Bone marrow (tissue), 2 donors: ENCODE data around the gene C12orf43.

Experiments
- DNase-seq, 2 donors: peaks; one replicate each; lab custom pipeline; 2025; lab: John Stamatoyannopoulos, UW

The C12orf43 gene

GRCh38 chr12:121030576-121031212 lies 14.4 kb upstream of the C12orf43 start:
- no peak for DNase-seq

DNA sequence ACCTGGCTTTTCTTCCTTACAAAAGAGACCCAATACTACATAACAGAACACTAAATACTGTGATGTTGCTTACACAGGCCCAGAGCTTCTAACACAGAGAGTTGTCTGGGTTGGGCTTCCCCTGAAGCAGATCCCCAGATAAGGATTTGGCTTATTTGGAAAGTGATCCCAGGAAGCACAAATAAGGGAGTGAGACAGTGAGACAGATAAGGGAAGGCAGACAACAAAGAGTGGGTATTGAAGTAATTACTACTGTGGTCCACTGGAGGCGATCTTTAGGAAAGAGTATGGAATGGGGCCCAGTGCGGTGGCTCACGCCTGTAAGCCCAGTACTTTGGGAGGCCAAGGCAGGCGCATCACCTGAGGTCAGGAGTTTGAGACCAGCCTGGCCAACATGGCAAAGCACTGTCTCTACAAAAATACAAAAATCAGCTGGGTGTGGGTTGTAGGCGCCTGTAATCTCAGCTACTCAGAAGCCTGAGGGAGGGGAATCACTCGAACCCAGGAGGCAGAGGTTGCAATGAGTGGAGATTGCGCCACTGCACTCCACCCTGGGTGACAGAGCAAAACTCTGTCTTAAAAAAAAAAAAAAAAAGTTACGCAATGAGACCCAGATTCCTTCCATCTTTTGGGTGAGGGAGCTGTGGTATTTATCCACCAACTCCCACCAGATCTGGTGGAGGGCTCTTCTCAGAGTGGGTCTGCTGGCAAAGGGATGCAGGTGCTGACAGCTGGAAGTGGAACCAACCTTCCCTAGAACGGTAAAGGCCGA lies 10.2 kb upstream of the C12orf43 start:
- no peak for DNase-seq

- no peak for DNase-seq
These were observed 9.3 kb upstream of the C12orf43 start for GRCh38 chr12:121025442-121026226.

DNA sequence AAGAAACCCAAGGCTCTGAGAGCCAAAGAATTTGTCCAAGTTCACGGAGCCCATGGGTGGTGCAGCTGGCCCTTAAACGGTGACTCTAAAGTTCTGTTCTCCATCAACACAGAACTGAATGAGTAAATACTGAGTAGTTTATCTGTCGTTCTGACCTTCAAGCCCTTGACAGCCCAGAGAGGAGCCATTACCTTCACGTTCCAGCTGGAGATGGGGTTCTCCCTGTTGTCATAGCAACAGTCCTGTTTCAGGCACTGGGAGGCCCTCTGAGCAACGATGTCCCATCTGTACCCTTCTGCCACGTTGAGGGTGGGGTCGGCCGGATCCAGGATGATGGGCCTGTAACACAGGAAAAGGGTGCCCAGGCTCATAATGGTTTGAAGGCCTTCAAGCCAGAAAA lies 7.5 kb upstream of the C12orf43 start:
- no peak for DNase-seq

- no peak for DNase-seq
These were observed 6.4 kb upstream of the C12orf43 start for GRCh38 chr12:121022713-121023112.

- no peak for DNase-seq
These were observed 5.5 kb upstream of the C12orf43 start for GRCh38 chr12:121021754-121022153.

DNA sequence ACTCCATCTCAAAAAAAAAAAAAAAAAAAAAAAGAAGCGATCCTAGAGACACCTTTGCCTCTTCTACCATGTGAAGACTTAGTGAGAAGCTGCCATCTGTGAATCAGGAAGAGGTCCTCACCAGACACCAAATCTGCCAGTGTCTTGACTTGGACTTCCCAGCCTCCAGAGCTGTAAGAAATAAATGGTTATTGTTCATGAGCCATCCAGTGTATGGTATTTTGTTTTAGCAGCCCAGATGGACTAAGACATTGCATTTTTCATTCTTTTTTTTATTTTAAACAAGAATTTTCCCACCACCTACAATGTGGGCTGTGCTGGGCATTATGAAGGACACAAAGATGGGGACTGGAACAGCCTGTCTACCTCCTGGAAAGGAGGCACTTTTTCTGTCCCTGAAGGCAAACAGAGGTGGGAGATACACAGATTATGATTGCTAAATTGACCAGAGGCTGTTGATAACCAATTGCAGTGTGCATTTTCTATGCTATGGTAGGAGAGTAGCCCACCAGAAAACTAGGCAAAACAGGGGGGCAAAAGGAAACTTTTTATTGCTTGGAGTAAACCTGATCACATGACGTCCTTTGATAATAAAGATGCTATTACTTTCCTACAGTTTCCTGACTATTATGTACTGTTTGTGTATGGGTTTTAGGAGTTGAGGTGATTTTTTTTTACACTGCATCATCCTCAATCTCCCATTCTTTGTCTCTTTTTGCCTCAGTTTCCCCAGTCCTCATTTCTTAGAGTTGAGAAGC lies 2.8 kb upstream of the C12orf43 start:
- no peak for DNase-seq

GRCh38 chr12:121017966-121018491 lies 1.7 kb upstream of the C12orf43 start:
- DNase-seq, result no peak

- DNase-seq, result no peak
These were observed 2.6 kb downstream of the C12orf43 start for GRCh38 chr12:121013715-121014114.

- no peak for DNase-seq
These were observed 4.5 kb downstream of the C12orf43 start for GRCh38 chr12:121011820-121012219.

DNA sequence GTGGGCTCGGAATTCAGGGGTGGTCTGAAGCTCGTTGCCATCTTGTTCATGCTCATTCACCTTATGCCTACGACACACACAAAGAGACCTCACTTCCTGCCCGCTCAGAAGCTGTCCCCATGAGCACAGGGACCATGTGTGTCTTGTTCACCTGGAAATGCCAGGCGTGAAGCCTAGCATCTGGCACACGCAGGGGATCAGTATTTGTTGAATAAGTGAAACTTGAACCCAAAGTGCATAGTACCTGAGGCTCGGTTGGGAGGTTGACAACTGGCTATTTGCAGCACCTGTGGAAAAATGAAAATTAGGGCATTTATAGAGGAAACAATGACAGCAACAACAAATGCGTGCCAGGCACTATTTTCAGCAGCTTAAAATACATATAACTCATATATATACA lies 5.4 kb downstream of the C12orf43 start:
- DNase-seq, result no peak

DNA sequence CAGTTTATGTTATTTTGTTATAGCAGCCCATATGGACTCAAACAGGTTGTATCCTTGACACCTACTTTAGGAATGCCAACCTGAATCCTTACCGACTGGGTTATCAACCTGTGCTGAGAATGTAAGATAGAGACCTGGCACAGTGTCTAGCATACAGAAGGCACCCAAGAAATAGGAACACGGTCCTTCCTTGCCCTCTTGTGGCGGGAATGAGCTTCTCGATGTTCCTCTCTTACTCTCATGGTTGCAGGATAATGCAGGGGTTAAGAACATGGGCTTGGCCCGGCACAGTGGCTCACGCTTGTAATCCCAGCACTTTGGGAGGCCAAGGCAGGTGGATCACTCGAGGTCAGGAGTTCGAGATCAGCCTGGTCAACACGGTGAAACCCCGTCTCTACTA lies 6.5 kb downstream of the C12orf43 start:
- no peak for DNase-seq

- DNase-seq, result no peak
These were observed 7.8 kb downstream of the C12orf43 start for GRCh38 chr12:121008347-121009098.

DNA sequence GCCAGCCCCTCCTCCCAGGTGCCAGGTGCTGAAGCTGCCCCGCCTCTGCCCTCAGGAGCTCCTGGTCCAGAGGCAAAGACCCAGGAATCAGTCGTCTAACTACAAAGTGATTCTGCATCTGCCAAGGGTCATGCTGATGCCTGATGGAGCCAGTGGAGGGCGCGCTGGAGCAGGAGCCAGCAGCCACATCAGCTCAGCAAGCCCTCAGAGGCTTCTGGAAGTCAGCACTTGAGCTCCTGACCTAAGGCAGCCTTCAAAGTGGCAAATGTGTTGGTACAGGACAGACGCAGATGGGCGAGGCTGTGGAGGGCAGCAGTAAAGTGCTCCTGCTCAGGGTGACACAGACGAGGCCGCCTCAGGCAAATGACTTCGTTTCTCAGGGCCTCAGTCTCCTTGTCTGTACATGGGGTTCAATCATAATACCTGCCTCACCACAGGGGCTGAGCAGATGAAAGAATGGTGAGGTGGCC lies 10.9 kb downstream of the C12orf43 start:
- DNase-seq, result peak in 1 of 2 donors; percentile 3

DNA sequence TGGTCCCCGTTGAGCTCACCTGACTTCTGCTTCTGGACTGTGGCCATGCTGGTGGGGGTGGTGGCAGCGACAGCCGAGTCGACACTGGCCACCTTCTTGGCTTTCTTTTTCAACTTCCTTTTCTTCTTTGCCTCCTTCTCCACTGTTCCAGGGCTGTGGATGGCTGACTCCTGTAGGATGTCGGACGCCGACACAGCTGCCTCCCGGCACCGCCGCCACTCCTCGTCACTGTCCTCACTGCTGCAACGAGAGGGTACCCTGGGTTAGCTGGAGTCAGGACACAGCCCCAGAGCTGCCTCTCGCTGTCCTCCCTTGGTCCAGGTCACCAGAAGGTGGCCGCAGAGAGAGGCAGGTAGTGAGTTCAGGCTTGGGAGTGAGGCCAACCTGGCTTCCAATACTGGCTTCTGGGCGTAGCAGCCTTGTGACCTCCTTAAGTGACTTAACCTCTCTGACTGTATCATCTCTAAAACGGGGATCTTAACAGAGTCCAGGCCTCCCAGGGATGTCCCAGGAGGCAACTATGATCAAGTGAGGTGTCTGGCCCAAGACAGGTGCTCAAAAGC lies 12.0 kb downstream of the C12orf43 start:
- DNase-seq, result no peak

- peak in 1 of 2 donors; percentile 7 for DNase-seq
These were observed 12.6 kb downstream of the C12orf43 start for GRCh38 chr12:121003650-121004049.

DNA sequence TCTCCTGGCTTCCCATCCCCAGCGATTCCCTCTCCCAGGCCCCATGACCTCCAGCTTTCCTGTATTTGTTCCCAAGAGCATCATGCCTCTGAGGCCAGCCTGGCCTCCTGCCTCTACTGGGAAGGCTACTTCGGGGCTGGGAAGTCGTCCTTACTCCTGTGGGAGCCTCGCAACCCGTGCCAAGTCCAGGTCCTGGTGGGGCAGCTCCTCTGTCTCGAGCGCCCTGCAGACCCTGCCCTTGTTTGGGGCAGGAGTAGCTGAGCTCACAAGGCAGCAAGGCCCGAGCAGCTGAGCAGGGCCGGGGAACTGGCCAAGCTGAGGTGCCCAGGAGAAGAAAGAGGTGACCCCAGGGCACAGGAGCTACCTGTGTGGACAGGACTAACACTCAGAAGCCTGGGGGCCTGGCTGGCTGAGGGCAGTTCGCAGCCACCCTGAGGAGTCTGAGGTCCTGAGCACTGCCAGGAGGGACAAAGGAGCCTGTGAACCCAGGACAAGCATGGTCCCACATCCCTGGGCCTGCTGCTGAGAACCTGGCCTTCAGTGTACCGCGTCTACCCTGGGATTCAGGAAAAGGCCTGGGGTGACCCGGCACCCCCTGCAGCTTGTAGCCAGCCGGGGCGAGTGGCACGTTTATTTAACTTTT lies 14.3 kb downstream of the C12orf43 start:
- no peak for DNase-seq

DNA sequence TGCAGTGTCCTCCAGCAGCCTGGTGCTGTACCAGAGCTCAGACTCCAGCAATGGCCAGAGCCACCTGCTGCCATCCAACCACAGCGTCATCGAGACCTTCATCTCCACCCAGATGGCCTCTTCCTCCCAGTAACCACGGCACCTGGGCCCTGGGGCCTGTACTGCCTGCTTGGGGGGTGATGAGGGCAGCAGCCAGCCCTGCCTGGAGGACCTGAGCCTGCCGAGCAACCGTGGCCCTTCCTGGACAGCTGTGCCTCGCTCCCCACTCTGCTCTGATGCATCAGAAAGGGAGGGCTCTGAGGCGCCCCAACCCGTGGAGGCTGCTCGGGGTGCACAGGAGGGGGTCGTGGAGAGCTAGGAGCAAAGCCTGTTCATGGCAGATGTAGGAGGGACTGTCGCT lies 15.2 kb downstream of the C12orf43 start:
- DNase-seq, result no peak

DNA sequence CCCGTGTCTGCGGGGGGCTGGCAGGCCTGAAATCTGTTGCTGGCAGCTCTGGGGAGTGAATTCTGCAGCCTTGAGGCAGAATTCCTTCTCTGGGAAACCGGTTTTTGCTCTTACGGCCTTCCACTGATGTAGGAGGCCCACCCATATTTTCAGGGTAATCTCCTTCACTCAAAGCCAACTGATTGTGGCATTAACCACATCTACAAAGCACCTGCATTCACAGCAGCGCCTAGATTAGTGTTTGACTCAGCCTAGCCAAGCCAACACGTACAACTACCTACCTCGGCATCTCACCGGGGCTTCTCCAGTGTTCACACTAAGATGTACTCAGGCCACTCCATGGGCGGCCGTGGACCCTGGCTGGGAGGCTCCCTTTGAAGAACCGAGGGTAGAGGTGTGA lies 15.8 kb downstream of the C12orf43 start:
- DNase-seq, result no peak
